Breast epithelium (tissue), 3 donors: ENCODE measurements around the gene GRB2.

Experiments used
- CTCF ChIP-seq, 3 donors: fragments of 450-650 bp; IDR thresholded peaks; one replicate each; pipeline ENCODE4 v1.5.1; 2016 to 2017; ENCODE audit warnings: antibody characterized with exemption in 3 of 3, mild to moderate bottlenecking in 3 of 3, moderate library complexity in 3 of 3
- POLR2A ChIP-seq: fragments of 450-650 bp; IDR thresholded peaks from one replicate; pipeline ENCODE4 v1.6.1; 2016; ENCODE audit warnings: antibody characterized with exemption, mild to moderate bottlenecking, moderate library complexity
- POLR2AphosphoS5 ChIP-seq, 3 donors: sonication (generic); formaldehyde crosslinking; IDR thresholded peaks; one replicate each; pipeline ENCODE4 v1.6.1; 2017; ENCODE audit warnings: antibody characterized with exemption in 3 of 3

- no peak for TF ChIP-seq CTCF (IDR thresholded peaks at IDR 0.05)
- TF ChIP-seq POLR2A = no peak
- TF ChIP-seq POLR2AphosphoS5 (IDR thresholded peaks at IDR 0.05) = no peak
These were observed 86.8 kb downstream of the GRB2 start for GRCh38 chr17:75318615-75319222.
